Osteoblast (primary cell): ENCODE data around the gene MTHFD2L. TPM values are rescaled to one million over a fixed set of nuclear protein-coding genes. Genes with fewer than 3 reads are reported as not detected.

Experiments
- DNase-seq: peaks from one replicate; pipeline ENCODE4 v3.0.0; 2011; ENCODE audit warnings: low spot score, mixed read lengths; ENCODE audit not compliant: insufficient read length; ENCODE audit errors: missing footprints
- H2AFZ ChIP-seq: 2 replicates; pipeline ENCODE4 v1.6.0; 2011; ENCODE audit warnings: mild to moderate bottlenecking, low read length
- H3K27ac ChIP-seq: 2 replicates; pipeline ENCODE4 v1.5.1; 2011; ENCODE audit warnings: mild to moderate bottlenecking, low read depth, low read length, moderate library complexity
- H3K27me3 ChIP-seq: 2 replicates; pipeline ENCODE4 v1.6.0; 2012; ENCODE audit warnings: mild to moderate bottlenecking, control low read depth, inconsistent platforms, low read length, moderate library complexity; ENCODE audit not compliant: insufficient read depth
- H3K36me3 ChIP-seq: 2 replicates; pipeline ENCODE4 v1.5.1; 2011; ENCODE audit warnings: mild to moderate bottlenecking, low read length, control low read depth, moderate library complexity; ENCODE audit not compliant: insufficient read depth
- H3K4me1 ChIP-seq: 2 replicates; pipeline ENCODE4 v1.5.1; 2011; ENCODE audit warnings: mild to moderate bottlenecking, low read length, control low read depth, moderate library complexity; ENCODE audit not compliant: insufficient read depth
- H3K4me2 ChIP-seq: 2 replicates; pipeline ENCODE4 v1.6.0; 2011; ENCODE audit warnings: mild to moderate bottlenecking, low read length; ENCODE audit not compliant: insufficient read depth
- H3K4me3 ChIP-seq: fragments of 200-600 bp; sonication (generic); 3 replicates; pipeline ENCODE4 v1.5.1; 2012; ENCODE audit warnings: mild to moderate bottlenecking, low read length, inconsistent platforms; ENCODE audit not compliant: insufficient read depth
- H3K79me2 ChIP-seq: 2 replicates; pipeline ENCODE4 v1.6.0; 2012; ENCODE audit warnings: mild to moderate bottlenecking, low read length, control low read depth, inconsistent platforms; ENCODE audit not compliant: insufficient read depth
- H3K9me3 ChIP-seq: 2 replicates; pipeline ENCODE4 v1.5.1; 2011; ENCODE audit warnings: low read depth, low read length, control low read depth
- H4K20me1 ChIP-seq: 2 replicates; pipeline ENCODE4 v1.6.0; 2012; ENCODE audit warnings: mild to moderate bottlenecking, low read length, control low read depth; ENCODE audit not compliant: insufficient read depth
- CTCF ChIP-seq: IDR thresholded peaks from 2 replicates; pipeline ENCODE4 v1.5.1; 2011; ENCODE audit warnings: mild to moderate bottlenecking, low read depth, low read length, moderate library complexity; ENCODE audit errors: extremely low read depth
- total RNA-seq: library from RNA; depleted of rRNA; stranded (reverse); fragments of >200 nt; gene quantifications from 2 replicates; pipeline ENCODE4 v1.2.3, GENCODE V29; 2012

The MTHFD2L gene
- total RNA-seq, 1 donor = 13.0 TPM

- no peaks in the 10 kb centered on the region for H4K20me1 ChIP-seq
- no peak overlapping the region for H3K4me3 ChIP-seq
- no peaks in the 10 kb centered on the region for H3K36me3 ChIP-seq
- no peak for TF ChIP-seq CTCF
- H3K79me2 ChIP-seq = no peaks in the 10 kb centered on the region
- DNase-seq = peak; percentile 13
- H3K4me1 ChIP-seq = no peaks in the 10 kb centered on the region
- peaks cover 6% of the 10 kb centered on the region for H3K9me3 ChIP-seq
- no peak overlapping the region for H3K4me2 ChIP-seq
- no peaks in the 10 kb centered on the region for H3K27me3 ChIP-seq
- no peak overlapping the region for H2AFZ ChIP-seq
- no peak overlapping the region for H3K27ac ChIP-seq
These were observed 95.0 kb downstream of the MTHFD2L start for GRCh38 chr4:74252933-74253332.

- Histone ChIP-seq H3K4me1 (no peaks in the 10 kb centered on the region), H3K27ac (no peak overlapping the region), H3K4me2 (no peak overlapping the region), H4K20me1 (no peaks in the 10 kb centered on the region), H3K79me2 (no peaks in the 10 kb centered on the region), H3K4me3 (no peak overlapping the region), H3K9me3 (peaks cover 6% of the 10 kb centered on the region), H3K27me3 (no peaks in the 10 kb centered on the region), H3K36me3 (no peaks in the 10 kb centered on the region), H2AFZ (no peak overlapping the region)
- DNase-seq = no peak
- TF ChIP-seq CTCF = no peak
These were observed 96.5 kb downstream of the MTHFD2L start for GRCh38 chr4:74254386-74254785.

- no peak overlapping the region for H3K4me3 ChIP-seq
- TF ChIP-seq CTCF = no peak
- H4K20me1 ChIP-seq = no peaks in the 10 kb centered on the region
- H3K9me3 ChIP-seq = peaks cover 6% of the 10 kb centered on the region
- H3K36me3 ChIP-seq = no peaks in the 10 kb centered on the region
- H2AFZ ChIP-seq = no peak overlapping the region
- no peaks in the 10 kb centered on the region for H3K4me1 ChIP-seq
- DNase-seq = no peak
- H3K79me2 ChIP-seq = no peaks in the 10 kb centered on the region
- H3K27ac ChIP-seq = no peak overlapping the region
- no peaks in the 10 kb centered on the region for H3K27me3 ChIP-seq
- no peak overlapping the region for H3K4me2 ChIP-seq
These were observed 97.2 kb downstream of the MTHFD2L start for GRCh38 chr4:74255096-74255495.

GRCh38 chr4:74258963-74259362 is 101.0 kb downstream of the MTHFD2L start:
- Histone ChIP-seq H3K36me3 (no peaks in the 10 kb centered on the region), H4K20me1 (no peaks in the 10 kb centered on the region), H3K27me3 (no peaks in the 10 kb centered on the region), H3K4me3 (no peak overlapping the region), H3K4me1 (no peaks in the 10 kb centered on the region), H3K79me2 (no peaks in the 10 kb centered on the region), H2AFZ (no peak overlapping the region), H3K4me2 (no peak overlapping the region), H3K9me3 (no peaks in the 10 kb centered on the region), H3K27ac (no peak overlapping the region)
- no peak for TF ChIP-seq CTCF
- DNase-seq = no peak
